Liver (tissue), 9 donors: ENCODE data around the gene CELSR1. TPM values are rescaled to one million over a fixed set of nuclear protein-coding genes. Genes with fewer than 3 reads are reported as not detected.

Experiments
- DNase-seq: peaks from one replicate; pipeline ENCODE4 v3.0.0-alpha.2; 2017; ENCODE audit warnings: low spot score
- H3K27ac ChIP-seq, 2 donors: one replicate each; pipeline ENCODE4 v1.7.0; 2013; ENCODE audit warnings: inconsistent platforms in 2 of 2, low read length in 2 of 2, control low read depth in 1 of 2, low read depth in 1 of 2, mild to moderate bottlenecking in 1 of 2
- H3K27me3 ChIP-seq, 4 donors: one replicate each; pipeline versions ENCODE4 v1.6.1 to v1.7.0; 2013; ENCODE audit warnings: low read length in 3 of 4, inconsistent platforms in 1 of 4, mild to moderate bottlenecking in 1 of 4, moderate library complexity in 1 of 4; ENCODE audit not compliant: control insufficient read depth in 4 of 4, insufficient read depth in 4 of 4
- H3K36me3 ChIP-seq, 4 donors: one replicate each; pipeline versions ENCODE4 v1.6.1 to v1.7.0; 2013; ENCODE audit warnings: low read length in 3 of 4, mild to moderate bottlenecking in 3 of 4, low read depth in 1 of 4, moderate library complexity in 1 of 4; ENCODE audit not compliant: control insufficient read depth in 4 of 4, insufficient read depth in 3 of 4
- H3K4me1 ChIP-seq, 4 donors: one replicate each; pipeline versions ENCODE4 v1.6.1 to v1.7.0; 2013; ENCODE audit warnings: low read length in 3 of 4, mild to moderate bottlenecking in 3 of 4, moderate library complexity in 1 of 4; ENCODE audit not compliant: control insufficient read depth in 4 of 4, insufficient read depth in 4 of 4
- H3K4me3 ChIP-seq, 3 donors: one replicate each; pipeline versions ENCODE4 v1.6.1 to v1.7.0; 2013; ENCODE audit warnings: low read length in 3 of 3, control low read depth in 1 of 3, low read depth in 1 of 3, mild to moderate bottlenecking in 1 of 3
- H3K9ac ChIP-seq, 2 donors: one replicate each; pipeline ENCODE4 v1.7.0; 2013; ENCODE audit warnings: low read length in 2 of 2, mild to moderate bottlenecking in 2 of 2, moderate library complexity in 2 of 2, control low read depth in 1 of 2, low read depth in 1 of 2
- H3K9me3 ChIP-seq, 4 donors: one replicate each; pipeline versions ENCODE4 v1.6.1 to v1.7.0; 2013; ENCODE audit warnings: low read length in 3 of 4; ENCODE audit not compliant: control insufficient read depth in 4 of 4
- EGR1 ChIP-seq, 2 donors: IDR thresholded peaks; 2 replicates each; pipeline ENCODE4 v1.6.1; 2016 to 2018; ENCODE audit warnings: antibody characterized with exemption in 2 of 2, low read depth in 2 of 2
- FOXA1 ChIP-seq: IDR thresholded peaks from 2 replicates; pipeline ENCODE4 v1.6.1; 2016; ENCODE audit warnings: antibody characterized with exemption
- FOXA2 ChIP-seq: IDR thresholded peaks from 2 replicates; pipeline ENCODE4 v1.6.1; 2016; ENCODE audit warnings: antibody characterized with exemption
- GABPA ChIP-seq, 2 donors: IDR thresholded peaks in 1 of 2; conservative IDR thresholded peaks in 1 of 2; 2 replicates each; pipeline ENCODE4 v1.6.1; 2016; ENCODE audit warnings: antibody characterized with exemption in 2 of 2, mild to moderate bottlenecking in 1 of 2, moderate library complexity in 1 of 2
- HNF4A ChIP-seq, 2 donors: conservative IDR thresholded peaks; 2 replicates each; pipeline ENCODE4 v1.6.1; 2016; ENCODE audit warnings: antibody characterized with exemption in 2 of 2, mild to moderate bottlenecking in 2 of 2
- HNF4G ChIP-seq: IDR thresholded peaks from 2 replicates; pipeline ENCODE4 v1.6.1; 2016; ENCODE audit warnings: antibody characterized with exemption
- JUND ChIP-seq, 2 donors: IDR thresholded peaks; 2 replicates each; pipeline ENCODE4 v1.6.1; 2016; ENCODE audit warnings: antibody characterized with exemption in 2 of 2
- RAD21 ChIP-seq, 2 donors: IDR thresholded peaks; 2 replicates each; pipeline ENCODE4 v1.6.1; 2016; ENCODE audit warnings: antibody characterized with exemption in 2 of 2, mild to moderate bottlenecking in 2 of 2
- RXRA ChIP-seq, 2 donors: IDR thresholded peaks; 2 replicates each; pipeline ENCODE4 v1.6.1; 2017 to 2018; ENCODE audit warnings: antibody characterized with exemption in 2 of 2, mild to moderate bottlenecking in 1 of 2
- SP1 ChIP-seq: IDR thresholded peaks from 2 replicates; pipeline ENCODE4 v1.6.1; 2018; ENCODE audit warnings: antibody characterized with exemption, mild to moderate bottlenecking
- TAF1 ChIP-seq: conservative IDR thresholded peaks from 2 replicates; pipeline ENCODE4 v1.6.1; 2016; ENCODE audit warnings: antibody characterized with exemption, mild to moderate bottlenecking
- YY1 ChIP-seq: IDR thresholded peaks from 2 replicates; pipeline ENCODE4 v1.6.1; 2016; ENCODE audit warnings: antibody characterized with exemption, mild to moderate bottlenecking
- WGBS: extraction: QIAGEN DNeasy Blood & Tissue Kit; methylation state at CpG from one replicate; pipeline ENCODE4 v1.1.7; 2013; 5-methylcytosine and 5-hydroxymethylcytosine counted together
- polyA plus RNA-seq, 2 donors: library from polyadenylated mRNA; stranded (reverse) in 1 of 2; unstranded in 1 of 2; fragments of 200-250 nt in 1 of 2; fragments of >200 nt in 1 of 2; fragmentation: Nextera tagmentation in 1 of 2; extraction: Ambion mirVana in 1 of 2; gene quantifications; one replicate each; pipeline versions ENCODE4 v1.2.1 to v1.2.3, GENCODE V29; 2013 to 2015
- total RNA-seq, 2 donors: library from RNA; depleted of rRNA; stranded (reverse); fragments of >200 nt; gene quantifications; one replicate each; pipeline ENCODE4 v1.2.3, GENCODE V29; 2014
- TF ChIP-seq, protein P1 (sequence below): fragments of 150-350 bp; IDR thresholded peaks from 2 replicates; pipeline ENCODE4 v1.5.1; 2017; ENCODE audit warnings: improper control_type of control experiment, low read depth, low read length; ENCODE audit not compliant: missing input control
- TF ChIP-seq, protein P2 (sequence below): IDR thresholded peaks from 2 replicates; pipeline ENCODE4 v1.6.1; 2016; ENCODE audit warnings: antibody characterized with exemption
- TF ChIP-seq, protein P3 (sequence below): IDR thresholded peaks from 2 replicates; pipeline ENCODE4 v1.6.1; 2016; ENCODE audit warnings: antibody characterized with exemption
- TF ChIP-seq, protein P4 (sequence below): IDR thresholded peaks from 2 replicates; pipeline ENCODE4 v1.6.1; 2016; ENCODE audit warnings: antibody characterized with exemption
- donor health status: healthy.
- donor health status: healthy.
- donor health status: healthy.
- donor health status: healthy.
- donor health status: healthy.

Gene CELSR1
- total and polyA plus RNA-seq, 4 donors, result 0.37 to 1.6 (median 1.3) TPM

DNA sequence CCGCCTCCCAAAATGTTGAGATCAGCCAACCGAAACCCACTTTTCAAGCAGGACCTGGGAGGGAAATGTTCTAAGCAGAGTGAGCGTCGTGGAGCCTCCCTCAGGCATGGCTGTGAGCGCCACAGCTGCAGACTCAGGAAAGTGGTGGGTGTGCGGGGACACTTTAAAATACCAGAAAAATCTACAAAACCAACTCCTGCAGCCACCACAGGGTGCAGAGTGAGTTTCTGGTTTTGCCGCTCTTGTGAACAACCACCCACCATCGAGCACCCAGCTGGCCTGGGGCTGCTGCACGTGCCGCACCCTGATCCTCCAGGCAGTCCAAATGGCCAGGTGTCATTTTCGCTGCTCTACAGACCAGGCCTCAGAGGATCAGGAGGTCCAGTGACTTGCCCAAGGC lies 46.9 kb downstream of the CELSR1 start (continued):
- TF ChIP-seq RAD21 (IDR thresholded peaks at IDR 0.05), result no peak
- no peak for TF ChIP-seq FOXA2
- no peak for TF ChIP-seq HNF4G
- TF ChIP-seq, protein P1, sequence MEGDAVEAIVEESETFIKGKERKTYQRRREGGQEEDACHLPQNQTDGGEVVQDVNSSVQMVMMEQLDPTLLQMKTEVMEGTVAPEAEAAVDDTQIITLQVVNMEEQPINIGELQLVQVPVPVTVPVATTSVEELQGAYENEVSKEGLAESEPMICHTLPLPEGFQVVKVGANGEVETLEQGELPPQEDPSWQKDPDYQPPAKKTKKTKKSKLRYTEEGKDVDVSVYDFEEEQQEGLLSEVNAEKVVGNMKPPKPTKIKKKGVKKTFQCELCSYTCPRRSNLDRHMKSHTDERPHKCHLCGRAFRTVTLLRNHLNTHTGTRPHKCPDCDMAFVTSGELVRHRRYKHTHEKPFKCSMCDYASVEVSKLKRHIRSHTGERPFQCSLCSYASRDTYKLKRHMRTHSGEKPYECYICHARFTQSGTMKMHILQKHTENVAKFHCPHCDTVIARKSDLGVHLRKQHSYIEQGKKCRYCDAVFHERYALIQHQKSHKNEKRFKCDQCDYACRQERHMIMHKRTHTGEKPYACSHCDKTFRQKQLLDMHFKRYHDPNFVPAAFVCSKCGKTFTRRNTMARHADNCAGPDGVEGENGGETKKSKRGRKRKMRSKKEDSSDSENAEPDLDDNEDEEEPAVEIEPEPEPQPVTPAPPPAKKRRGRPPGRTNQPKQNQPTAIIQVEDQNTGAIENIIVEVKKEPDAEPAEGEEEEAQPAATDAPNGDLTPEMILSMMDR, result no peak
- TF ChIP-seq, protein P2, sequence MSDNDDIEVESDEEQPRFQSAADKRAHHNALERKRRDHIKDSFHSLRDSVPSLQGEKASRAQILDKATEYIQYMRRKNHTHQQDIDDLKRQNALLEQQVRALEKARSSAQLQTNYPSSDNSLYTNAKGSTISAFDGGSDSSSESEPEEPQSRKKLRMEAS, result no peak
- TF ChIP-seq SP1, result no peak

DNA sequence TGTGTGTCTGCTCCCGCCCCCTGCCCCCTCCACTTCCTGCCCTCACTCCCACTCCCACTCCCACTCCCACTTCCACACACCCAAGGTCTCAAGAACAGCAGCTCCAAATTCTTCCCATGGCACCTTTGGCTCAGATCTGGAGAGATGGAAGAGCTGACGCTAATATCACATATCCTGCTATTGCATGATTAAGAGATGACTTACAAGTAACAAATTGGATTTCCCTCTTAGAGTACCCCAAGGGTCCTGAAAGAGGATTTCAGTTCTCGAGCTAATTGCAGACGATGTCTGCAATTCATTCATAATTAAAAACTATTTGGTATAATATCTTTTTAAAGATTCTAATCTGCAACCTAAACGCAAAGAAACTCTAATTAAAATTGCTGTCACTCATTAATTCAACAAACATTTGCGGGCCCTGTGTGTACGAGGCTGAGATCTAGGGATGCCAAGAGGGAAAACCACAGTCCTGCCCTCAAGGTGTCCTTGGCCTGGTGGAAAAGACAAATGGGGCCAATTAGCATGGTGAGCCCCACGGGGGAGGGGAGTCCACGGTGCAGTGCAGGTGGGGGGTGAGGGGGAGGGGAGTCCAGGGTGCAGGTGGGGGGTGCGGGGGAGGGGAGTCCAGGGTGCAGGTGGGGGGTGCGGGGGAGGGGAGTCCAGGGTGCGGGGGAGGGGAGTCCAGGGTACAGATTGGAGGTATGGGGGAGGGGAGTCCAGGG lies 50.3 kb downstream of the CELSR1 start:
- 73% methylated on average over 12 of the region's 12 CpGs for WGBS
- H3K9ac ChIP-seq, result no peak overlapping the region

More for the DNA sequence above, 50.3 kb downstream of the CELSR1 start:
- Histone ChIP-seq H3K4me1 (no peaks in the 10 kb centered on the region), H3K9me3 (peaks cover 0 to 5% (median 3%) of the 10 kb centered on the region in 4 donors), H3K36me3 (no peaks in the 10 kb centered on the region), H3K27ac (no peak overlapping the region), H3K4me3 (no peak overlapping the region), H3K27me3 (peaks cover 0 to 2% (median 0%) of the 10 kb centered on the region in 4 donors)
- no peak for DNase-seq
- TF ChIP-seq RXRA (IDR thresholded peaks at IDR 0.05), result no peak
- TF ChIP-seq GABPA (IDR thresholded peaks at IDR 0.05 in 1 of 2, conservative IDR thresholded peaks at IDR 0.05 in 1 of 2), result no peak
- TF ChIP-seq, protein P3, sequence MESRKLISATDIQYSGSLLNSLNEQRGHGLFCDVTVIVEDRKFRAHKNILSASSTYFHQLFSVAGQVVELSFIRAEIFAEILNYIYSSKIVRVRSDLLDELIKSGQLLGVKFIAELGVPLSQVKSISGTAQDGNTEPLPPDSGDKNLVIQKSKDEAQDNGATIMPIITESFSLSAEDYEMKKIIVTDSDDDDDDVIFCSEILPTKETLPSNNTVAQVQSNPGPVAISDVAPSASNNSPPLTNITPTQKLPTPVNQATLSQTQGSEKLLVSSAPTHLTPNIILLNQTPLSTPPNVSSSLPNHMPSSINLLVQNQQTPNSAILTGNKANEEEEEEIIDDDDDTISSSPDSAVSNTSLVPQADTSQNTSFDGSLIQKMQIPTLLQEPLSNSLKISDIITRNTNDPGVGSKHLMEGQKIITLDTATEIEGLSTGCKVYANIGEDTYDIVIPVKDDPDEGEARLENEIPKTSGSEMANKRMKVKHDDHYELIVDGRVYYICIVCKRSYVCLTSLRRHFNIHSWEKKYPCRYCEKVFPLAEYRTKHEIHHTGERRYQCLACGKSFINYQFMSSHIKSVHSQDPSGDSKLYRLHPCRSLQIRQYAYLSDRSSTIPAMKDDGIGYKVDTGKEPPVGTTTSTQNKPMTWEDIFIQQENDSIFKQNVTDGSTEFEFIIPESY, result no peak
- no peak for TF ChIP-seq HNF4G
- TF ChIP-seq EGR1 (IDR thresholded peaks at IDR 0.05; ENCODE audit: low read depth in 2 of 2), result no peak
- TF ChIP-seq FOXA2, result no peak
- TF ChIP-seq, protein P4, sequence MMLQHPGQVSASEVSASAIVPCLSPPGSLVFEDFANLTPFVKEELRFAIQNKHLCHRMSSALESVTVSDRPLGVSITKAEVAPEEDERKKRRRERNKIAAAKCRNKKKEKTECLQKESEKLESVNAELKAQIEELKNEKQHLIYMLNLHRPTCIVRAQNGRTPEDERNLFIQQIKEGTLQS, result no peak
- no peak for TF ChIP-seq TAF1
- TF ChIP-seq, protein P2, result no peak
- TF ChIP-seq YY1, result no peak
- TF ChIP-seq, protein P1, result no peak
- no peak for TF ChIP-seq HNF4A (conservative IDR thresholded peaks at IDR 0.05)
- TF ChIP-seq FOXA1, result no peak
- TF ChIP-seq JUND (IDR thresholded peaks at IDR 0.05), result no peak
